GM15510 (cell line): ENCODE measurements around the gene NACA2.

Source experiments
- POLR2A ChIP-seq: IDR thresholded peaks from 3 replicates; pipeline ENCODE4 v1.6.1; 2011; ENCODE audit warnings: borderline replicate concordance; ENCODE audit not compliant: insufficient read length; ENCODE audit errors: extremely low read depth

Gene NACA2

DNA sequence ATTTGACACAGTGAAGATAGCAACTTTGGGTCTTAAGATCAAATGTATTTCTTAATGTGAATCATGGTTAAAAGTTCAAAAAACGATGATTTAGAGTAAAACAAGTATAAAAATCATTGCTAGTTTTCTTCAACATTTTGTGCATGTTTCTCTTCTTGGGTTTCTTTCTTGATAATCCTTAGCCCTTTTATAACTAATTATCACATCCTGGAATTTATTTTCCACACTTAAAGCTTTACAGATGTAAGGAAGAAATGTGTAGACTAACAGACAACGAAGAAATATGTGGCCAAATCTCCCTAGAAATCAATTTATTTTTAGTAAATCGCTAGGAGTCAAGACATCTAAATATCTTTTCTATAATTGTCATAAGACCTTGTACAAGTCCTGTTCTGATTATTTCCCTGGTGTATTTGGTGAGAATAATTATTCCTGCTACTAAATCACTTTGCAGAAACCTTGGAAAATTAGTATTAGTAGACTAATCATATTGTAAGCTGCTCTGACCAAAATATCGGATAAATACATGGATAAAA, 4.9 kb downstream of the NACA2 start:
- TF ChIP-seq POLR2A, result no peak

DNA sequence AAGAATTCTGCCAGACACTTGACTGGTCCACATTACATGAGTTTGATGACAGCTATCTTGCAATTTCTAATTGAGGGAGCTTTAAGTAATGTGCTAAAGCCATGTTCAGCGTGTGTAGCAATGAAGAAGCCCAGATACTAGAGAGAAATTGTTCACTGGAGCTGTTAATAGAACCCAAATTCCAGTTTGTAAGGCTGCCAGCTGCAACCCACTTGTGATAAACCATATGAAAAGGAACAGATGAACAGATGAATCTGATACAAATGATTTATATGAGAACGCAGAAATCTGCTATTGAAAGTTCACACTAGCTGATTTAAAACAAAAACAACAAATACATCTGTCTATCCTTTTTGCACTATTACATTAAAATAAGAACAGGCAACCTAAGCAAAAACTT, 6.2 kb downstream of the NACA2 start:
- TF ChIP-seq POLR2A, result no peak

DNA sequence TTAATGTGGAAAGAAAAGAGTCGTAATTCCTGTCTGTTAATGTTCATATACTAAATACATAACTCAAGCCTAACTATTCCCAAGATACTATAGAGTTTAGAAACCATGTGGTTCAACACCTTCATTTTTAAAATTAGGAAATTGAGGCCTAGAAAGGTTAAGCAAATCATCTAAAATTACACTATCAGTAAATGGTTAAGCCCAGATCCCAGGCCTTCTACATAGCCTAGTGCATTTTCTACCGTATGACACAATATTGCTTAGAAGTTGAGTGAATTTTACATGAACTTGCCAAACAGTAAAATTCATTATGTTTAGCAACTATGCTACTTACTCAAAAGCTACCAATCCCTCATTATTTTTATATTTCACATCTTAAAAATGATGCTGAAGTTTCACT, 6.8 kb downstream of the NACA2 start:
- no peak for TF ChIP-seq POLR2A

DNA sequence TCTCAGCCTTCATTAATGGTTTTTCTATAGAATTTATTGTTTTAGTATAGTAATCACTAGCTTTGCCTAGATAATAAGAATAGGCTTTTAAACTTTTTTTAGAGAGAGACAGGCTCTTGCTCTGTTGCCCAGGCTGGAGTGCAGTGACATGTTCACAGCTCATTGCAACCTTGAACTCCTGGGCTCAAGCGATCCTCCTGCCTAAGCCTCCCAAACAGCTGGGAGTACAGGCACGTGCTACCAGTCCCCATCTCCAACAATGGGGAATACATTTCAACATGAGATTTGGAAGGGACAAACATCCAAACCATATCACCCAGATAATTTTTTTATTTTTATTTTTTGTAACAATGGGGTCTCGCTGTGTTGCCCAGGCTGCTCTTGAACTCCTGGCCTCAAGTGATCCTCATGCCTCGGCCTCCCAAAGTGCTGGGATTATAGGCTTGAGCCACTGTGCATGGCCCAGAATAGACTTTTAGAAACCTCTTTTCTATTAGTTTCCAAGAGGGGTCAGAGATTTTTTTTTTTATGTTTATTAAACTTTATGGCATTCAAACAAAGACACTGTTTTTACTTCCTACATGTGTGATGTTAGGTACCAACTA, 7.3 kb downstream of the NACA2 start:
- TF ChIP-seq POLR2A, result no peak

DNA sequence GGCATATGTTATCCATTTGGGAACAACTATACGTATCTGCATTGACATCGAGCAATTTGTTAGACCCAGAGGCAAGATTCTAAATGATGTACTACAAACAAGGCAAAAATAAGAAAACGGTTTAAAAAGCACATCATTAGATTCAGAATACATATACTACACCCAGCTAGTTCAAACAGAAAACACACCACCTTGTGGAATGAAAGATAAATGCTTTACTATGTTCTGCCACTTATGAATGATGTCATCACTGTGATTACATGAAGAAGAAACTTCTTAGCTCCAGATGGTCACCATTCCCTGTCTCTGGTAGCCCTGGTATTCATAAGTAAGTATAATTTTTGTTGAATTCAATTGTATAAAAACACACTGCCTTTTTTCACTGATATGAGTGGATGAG, 7.8 kb downstream of the NACA2 start:
- TF ChIP-seq POLR2A, result no peak

DNA sequence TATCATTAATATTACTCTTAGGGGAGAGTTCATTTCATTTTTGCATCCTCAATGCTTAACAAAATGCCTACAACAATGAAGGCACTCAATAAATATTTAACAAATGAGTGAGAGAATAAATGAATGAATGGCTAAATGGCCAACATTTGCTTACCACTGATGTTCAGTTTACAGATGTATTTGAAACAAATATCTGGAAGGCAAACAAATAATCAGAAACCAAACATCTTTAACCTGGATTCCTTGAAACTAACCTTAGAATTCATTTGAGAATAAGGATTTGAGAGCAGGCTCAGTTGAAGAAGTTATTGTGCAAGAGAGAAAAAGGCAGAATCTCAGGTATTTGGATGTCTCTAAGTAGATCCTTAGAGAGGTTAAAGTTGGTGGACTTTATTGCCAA, 8.4 kb downstream of the NACA2 start:
- no peak for TF ChIP-seq POLR2A

DNA sequence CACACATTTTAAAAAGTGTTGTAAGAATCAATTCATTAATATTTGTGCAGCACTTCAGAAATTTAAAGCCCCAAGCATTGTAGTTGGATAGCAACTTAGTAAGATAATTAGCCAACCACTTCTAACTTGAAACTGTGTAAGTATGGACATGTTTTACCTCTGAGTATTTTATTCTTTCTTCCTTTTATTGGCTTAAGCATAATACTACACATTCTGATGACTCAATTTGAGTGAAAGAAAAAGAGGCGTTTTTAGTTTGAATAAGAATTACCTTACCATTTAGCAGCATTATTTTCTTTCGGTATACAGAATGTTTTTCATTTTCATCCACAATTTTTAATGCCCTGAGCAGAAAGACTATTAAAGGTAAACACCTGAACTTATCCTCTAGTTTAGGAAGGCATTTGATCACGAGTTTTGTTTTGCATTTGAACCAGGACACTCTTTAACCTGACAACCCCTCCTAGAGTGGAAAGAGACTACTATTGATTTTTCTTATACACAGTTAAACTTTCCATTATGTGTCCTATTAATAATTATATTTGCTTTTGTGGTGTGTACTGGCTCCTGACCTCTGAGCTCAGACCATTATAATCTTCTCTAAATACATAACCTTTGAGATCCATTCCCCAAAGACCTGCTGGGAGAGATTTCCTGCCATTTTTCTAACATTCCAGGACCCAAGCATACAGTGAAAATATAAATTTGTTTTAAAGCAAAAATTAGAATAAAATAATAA, 9.2 kb downstream of the NACA2 start:
- no peak for TF ChIP-seq POLR2A

DNA sequence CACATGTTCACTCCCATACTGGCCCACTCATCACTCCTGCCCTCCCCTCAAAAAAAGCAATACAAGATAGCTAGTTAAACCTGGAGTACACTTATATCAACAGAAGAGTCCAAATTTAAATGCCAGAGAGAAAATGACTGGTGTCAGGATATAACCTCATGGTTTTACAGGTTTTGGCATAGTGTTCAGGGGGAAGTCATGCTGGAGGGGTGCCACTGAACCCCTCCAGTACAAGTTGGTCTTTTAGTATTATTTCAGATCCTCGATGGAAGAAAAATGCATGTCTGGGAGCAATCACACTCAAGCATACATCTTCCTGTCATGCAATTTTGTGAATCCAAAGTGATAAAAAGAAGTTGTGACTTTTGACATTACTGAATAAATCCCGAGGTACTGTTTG, 10.5 kb downstream of the NACA2 start:
- no peak for TF ChIP-seq POLR2A

DNA sequence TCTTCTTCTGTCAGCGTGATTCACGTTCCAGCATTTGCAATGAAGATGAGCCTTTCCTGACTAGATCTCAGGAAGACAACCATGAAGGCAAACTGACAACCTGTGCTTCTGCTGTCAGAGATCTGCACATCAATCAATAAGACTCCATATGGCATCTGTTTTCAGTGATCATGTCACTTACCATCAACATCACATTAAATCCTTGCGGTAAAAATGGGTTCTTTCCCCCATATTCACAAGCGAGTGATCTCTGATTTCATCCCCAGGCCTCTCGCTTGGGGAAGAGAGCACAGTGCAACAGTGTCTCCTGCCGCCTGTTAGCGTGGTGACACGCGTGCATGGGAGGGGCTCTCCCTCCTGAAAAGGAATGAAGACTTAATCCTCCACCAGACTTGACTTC, 11.1 kb downstream of the NACA2 start:
- no peak for TF ChIP-seq POLR2A

DNA sequence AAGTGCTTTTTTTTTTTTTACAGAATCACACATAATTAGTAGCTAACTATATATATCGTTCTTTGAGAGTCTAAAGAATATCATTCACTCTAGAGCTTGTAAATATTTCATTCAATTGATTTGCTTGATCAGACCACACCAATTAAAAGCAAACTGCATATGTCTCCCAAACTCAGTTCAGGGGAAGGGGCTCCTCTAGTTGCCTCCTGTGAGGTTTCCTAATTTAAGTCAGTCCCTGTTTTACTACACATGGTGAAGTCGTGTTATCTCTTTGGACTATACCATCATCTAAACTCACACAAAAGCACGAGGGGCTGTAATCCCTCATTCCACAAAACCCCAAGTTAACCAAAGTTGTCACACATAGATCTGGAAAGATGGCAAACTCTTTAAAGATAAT, 11.7 kb downstream of the NACA2 start:
- no peak for TF ChIP-seq POLR2A

DNA sequence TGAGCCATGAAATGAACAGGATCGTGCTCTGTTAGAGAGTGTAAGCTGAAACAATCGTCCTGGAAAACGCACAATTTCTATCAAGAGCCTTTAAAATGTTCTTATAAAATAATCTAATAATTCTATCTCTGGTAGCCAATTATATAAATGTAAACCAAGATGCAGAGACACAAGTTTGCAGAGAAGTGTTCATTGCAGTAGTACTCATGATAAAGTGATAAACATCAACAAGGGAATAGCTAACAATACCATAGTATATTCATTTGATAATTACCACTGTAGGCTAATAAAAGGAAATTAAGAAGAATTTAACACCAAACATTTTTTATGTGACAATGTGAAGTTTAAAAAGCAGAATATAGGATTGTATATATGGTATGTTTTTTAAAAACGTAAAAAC, 12.4 kb downstream of the NACA2 start:
- TF ChIP-seq POLR2A, result no peak

DNA sequence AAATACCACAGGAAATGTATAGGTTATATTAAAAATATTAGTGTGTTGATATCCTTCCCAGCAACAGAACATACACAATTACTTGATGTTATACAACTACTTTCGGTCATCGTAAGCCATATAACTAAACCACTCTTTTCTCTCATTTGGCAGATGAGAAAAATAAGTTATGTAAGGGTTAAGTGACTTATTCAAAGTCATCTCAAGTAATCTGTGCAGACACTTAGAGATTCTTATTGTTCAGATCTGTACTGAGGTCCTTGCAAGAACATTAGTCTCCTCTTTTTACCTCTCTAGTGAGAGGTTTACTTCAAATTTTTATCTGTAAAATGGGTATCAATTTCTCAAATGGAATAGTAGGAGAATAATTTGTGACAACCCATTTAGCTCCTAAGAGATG, 15.0 kb downstream of the NACA2 start:
- no peak for TF ChIP-seq POLR2A

DNA sequence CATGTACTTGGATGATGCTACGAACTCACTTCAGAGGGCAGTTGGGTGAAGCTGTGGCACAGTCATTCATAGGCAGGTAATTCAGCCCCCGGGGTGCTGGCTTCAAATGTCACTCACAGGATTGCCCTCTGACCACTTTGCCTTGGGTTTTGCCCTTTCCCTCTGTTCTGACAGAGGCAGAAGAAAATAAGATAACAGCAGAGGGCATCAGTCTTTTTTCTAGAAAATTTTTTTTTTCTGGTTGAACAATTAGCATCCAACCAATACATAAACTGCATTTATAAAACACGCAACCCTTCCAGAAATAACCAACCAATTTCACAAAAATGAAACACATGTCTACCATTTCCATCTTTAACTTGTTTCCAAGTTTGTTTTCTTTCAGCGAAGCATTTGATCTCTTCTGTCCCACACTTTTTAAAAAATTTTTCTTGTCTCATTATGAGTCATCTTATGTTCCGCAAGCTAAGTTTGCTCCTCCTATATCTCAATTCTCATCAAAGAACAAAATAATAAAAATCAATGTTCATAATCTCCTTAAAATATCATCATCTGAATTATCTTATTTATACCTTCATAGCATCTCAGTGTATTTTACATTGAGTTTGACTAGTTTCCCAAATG, 15.6 kb downstream of the NACA2 start:
- TF ChIP-seq POLR2A, result no peak

DNA sequence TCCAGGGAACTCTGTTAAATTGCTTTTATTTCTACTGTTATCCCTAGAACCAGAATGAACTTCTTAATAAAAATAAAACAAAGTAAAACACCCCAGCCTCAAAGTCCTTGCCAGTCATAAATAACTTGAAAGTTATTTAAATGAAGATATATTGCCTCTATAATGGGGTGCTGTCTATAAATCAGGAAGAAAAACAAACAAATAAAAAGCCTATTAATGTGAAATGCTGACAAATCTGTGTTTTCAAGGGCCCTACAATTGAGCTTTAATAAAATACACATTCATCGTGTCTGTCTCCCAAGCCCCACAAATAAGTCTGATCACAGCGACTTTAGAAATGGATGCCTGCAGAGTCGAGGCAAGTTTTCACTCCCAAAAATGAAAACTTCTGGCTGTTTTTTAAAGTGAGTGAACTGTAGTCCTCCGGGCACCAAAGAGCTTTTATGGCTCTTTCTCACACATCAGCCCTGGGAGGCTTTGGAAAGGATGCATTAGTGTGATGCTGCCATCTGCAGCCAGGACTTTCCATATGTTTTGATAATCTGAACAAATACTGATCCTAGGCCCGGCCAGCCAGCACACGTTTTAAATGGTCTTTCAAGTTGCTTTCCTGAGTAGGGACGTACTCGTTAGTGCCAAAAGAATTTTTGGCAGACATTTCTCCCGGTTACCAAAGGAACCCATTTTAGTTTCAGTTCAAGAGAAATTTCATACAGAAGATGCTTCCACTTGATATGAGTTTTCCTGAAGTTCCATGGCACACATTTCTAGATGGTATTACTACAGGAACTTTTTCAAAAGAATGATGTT, 16.3 kb downstream of the NACA2 start:
- no peak for TF ChIP-seq POLR2A

DNA sequence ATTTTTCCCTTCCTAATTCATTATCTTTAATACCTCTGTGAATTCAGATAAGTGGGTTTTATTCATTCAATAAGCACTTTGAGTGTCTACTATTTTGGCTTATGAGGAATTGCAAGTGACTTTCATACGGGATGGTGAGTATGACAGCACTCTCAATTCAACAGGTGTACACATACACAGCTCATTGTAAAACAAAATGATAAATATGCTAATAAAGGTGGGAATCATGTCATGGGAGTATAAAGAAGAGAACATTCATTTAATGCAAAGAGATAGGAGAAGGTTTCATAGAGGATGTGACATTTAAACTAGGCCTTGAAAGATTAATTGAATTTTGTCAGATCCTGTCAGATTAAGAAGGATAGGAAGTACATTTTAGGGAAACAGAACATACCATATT, 19.4 kb downstream of the NACA2 start:
- TF ChIP-seq POLR2A, result no peak
